HG03196 (cell line): ENCODE measurements around the gene VPS13D.

Experiments used
- ATAC-seq: cut with Tn5 transposase; IDR thresholded peaks from one replicate; pipeline ENCODE4 v1.9.1; 2021; ENCODE audit not compliant: unreplicated experiment

VPS13D gene, protein sequence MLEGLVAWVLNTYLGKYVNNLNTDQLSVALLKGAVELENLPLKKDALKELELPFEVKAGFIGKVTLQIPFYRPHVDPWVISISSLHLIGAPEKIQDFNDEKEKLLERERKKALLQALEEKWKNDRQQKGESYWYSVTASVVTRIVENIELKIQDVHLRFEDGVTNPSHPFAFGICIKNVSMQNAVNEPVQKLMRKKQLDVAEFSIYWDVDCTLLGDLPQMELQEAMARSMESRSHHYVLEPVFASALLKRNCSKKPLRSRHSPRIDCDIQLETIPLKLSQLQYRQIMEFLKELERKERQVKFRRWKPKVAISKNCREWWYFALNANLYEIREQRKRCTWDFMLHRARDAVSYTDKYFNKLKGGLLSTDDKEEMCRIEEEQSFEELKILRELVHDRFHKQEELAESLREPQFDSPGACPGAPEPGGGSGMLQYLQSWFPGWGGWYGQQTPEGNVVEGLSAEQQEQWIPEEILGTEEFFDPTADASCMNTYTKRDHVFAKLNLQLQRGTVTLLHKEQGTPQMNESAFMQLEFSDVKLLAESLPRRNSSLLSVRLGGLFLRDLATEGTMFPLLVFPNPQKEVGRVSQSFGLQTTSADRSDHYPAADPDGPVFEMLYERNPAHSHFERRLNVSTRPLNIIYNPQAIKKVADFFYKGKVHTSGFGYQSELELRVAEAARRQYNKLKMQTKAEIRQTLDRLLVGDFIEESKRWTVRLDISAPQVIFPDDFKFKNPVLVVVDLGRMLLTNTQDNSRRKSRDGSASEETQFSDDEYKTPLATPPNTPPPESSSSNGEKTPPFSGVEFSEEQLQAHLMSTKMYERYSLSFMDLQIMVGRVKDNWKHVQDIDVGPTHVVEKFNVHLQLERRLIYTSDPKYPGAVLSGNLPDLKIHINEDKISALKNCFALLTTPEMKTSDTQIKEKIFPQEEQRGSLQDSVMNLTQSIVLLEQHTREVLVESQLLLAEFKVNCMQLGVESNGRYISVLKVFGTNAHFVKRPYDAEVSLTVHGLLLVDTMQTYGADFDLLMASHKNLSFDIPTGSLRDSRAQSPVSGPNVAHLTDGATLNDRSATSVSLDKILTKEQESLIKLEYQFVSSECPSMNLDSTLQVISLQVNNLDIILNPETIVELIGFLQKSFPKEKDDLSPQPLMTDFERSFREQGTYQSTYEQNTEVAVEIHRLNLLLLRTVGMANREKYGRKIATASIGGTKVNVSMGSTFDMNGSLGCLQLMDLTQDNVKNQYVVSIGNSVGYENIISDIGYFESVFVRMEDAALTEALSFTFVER (N-terminal part only)

GRCh38 chr1:12229835-12230548 is at the start of gene VPS13D:
Gene VPS13D (plus strand): TSS chr1:12230030. CDS start chr1:12234267, 4,237 bp downstream.
- ATAC-seq, result peak; percentile 81

GRCh38 chr1:12180315-12180714 is 49.5 kb upstream of the VPS13D start:
- no peak for ATAC-seq

- no peak for ATAC-seq
Observed at GRCh38 chr1:12180903-12181302, 48.9 kb upstream of the VPS13D start.

DNA sequence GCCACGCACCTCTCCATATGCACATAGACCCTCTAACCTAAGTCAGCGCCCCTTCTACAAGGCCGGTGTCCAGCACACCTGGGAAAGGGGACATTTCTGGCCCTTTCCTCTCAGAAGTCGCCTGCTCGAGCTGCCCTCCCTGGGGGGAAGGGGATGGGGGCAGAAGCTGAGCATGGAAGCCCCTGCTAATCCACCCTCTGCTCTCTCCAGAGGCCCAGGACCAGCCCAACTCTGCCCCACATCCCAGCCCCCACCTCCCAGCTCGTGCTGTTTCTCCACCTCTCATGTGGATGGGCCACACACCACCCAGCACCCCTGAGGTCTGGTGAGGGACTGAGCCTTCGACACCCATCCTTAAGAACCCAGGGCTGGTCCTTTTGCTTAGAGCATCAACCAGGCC is 48.3 kb upstream of the VPS13D start:
- ATAC-seq, result no peak

DNA sequence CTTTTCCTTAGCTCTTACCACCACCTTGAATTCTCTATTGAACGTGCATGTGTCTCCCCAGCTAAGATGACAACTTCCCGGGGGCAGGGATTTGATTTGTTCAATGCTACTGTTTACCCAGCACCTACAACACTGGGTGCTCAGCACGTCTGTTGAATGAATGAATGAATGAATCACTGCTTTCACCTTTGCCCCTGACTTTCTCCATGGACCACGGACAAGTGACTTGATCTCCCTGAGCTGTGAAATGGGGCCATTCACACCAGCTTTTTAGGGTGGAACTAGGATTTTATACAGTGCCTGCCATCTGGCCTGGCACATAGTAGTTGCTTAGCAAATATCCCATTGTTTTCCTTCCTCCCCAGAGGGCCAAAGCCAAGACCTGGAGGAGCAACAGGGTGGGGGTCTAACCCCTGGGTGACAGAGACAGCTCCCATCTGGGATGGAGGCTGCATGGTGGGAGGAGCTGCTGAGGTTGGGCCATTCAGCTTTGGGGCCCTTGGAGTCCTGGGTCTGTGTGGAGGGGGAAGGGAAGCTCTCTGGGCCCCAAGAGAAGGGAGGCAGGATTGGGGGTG is 47.3 kb upstream of the VPS13D start:
- ATAC-seq, result no peak

GRCh38 chr1:12183095-12183794 is 46.6 kb upstream of the VPS13D start:
- ATAC-seq, result no peak

DNA sequence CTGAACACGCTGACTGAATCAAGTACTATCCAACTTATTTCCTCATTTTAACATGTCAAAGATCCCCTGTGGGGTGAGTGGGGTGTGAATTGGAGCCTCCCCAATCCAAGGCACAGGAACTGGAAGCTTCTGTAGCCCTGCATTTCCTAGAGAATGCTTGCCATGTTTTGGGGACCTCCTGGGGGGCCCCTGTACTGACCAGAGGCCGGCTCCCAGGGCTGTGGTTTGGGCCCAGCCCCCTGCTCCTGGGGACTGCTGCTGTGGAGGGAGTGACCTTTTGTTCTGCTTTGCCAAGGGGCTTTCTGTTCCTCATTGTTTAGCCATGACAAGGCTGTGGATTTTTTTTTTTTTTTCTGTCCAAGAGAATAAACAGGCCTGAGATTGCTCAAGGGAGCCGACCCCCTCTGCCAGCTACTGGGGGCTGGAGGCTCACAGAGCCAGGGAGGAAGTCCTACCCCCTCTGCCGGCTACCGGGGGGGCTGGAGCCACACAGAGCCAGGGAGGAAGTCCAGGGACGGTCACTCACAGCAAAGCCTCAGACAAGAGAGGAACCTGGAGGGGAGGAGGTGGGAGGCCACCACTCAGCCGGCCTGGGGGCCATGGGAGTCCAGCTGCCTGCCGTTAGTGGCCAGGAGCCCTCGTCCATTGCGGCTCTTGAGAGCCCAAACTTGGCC is 45.7 kb upstream of the VPS13D start:
- ATAC-seq, result no peak

GRCh38 chr1:12185036-12185917 is 44.6 kb upstream of the VPS13D start:
- ATAC-seq, result no peak

GRCh38 chr1:12185918-12186678 is 43.7 kb upstream of the VPS13D start:
- ATAC-seq, result no peak

DNA sequence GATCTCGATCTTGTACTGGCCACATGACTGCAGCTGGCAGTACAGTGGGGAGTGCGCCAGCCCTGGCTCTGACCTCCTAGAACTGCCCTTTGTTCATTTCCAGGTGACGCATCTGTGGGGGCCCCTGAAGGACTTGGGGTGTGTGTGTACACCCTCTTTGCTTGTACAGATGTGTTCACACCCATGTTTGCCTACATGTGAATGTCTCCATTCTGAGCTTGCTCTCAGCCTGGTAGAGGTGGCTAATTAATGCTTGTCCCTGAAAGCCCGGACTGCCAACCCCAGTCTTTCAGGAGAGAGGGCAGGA is 43.2 kb upstream of the VPS13D start:
- no peak for ATAC-seq

- no peak for ATAC-seq
Observed at GRCh38 chr1:12188115-12188514, 41.7 kb upstream of the VPS13D start.

DNA sequence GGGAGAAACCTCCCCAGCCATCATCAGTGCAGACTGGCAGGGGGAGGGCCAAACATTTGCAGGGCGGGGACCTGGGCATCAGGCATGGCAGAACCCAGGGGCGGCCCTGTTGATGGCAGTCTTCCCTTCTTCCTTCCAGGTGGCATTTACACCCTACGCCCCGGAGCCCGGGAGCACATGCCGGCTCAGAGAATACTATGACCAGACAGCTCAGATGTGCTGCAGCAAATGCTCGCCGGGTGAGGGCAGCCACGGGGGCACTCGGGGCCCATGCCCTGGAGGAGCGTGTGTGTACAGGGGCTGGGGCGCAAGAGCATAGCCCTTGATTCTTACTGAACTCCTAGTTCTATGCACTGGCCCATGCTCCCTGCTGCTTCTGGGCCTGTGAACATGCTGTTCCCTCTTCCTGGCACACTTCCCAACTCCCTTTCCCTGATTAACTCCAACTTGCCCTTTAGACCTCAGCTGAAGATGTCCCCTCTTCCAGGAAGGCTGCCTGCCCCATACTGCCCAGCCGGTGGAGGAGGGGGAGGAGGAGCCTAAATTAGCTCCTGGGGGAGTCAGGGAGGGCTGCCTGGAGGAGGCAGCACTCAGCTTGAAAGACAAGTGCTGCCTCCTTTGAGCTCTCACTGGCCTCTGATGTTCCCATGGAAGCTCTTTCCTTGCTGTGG is 41.0 kb upstream of the VPS13D start:
- no peak for ATAC-seq

GRCh38 chr1:12189328-12189682 is 40.5 kb upstream of the VPS13D start:
- ATAC-seq, result no peak

- ATAC-seq, result no peak
Observed at GRCh38 chr1:12191242-12192032, 38.4 kb upstream of the VPS13D start.

- no peak for ATAC-seq
Observed at GRCh38 chr1:12194666-12195216, 35.1 kb upstream of the VPS13D start.

GRCh38 chr1:12195416-12195815 is 34.4 kb upstream of the VPS13D start:
- no peak for ATAC-seq
